ENCODE results near the gene SALL3.

SALL3 gene

GRCh38 chr18:79008356-79008940, 28.8 kb downstream of the SALL3 start:
- FAIRE-seq, result no peak

- no peak for FAIRE-seq
These were observed 31.2 kb downstream of the SALL3 start for GRCh38 chr18:79010802-79011201.

GRCh38 chr18:79011300-79011870, 31.8 kb downstream of the SALL3 start:
- no peak for FAIRE-seq

GRCh38 chr18:79013869-79014268, 34.3 kb downstream of the SALL3 start:
- no peak for FAIRE-seq

- FAIRE-seq, result no peak
These were observed 39.3 kb downstream of the SALL3 start for GRCh38 chr18:79018911-79019310.

GRCh38 chr18:79019881-79020280, 40.3 kb downstream of the SALL3 start:
- no peak for FAIRE-seq

- no peak for FAIRE-seq
These were observed 43.0 kb downstream of the SALL3 start for GRCh38 chr18:79022603-79023002.

- no peak for FAIRE-seq
These were observed 46.9 kb downstream of the SALL3 start for GRCh38 chr18:79026491-79026890.

- no peak for FAIRE-seq
These were observed 51.1 kb downstream of the SALL3 start for GRCh38 chr18:79030680-79031079.

GRCh38 chr18:79042276-79042675, 62.7 kb downstream of the SALL3 start:
- no peak for FAIRE-seq

GRCh38 chr18:79043288-79043687, 63.7 kb downstream of the SALL3 start:
- FAIRE-seq, result no peak

GRCh38 chr18:79046522-79046921, 66.9 kb downstream of the SALL3 start:
- FAIRE-seq, result no peak

- no peak for FAIRE-seq
These were observed 68.1 kb downstream of the SALL3 start for GRCh38 chr18:79047556-79048244.

- no peak for FAIRE-seq
These were observed 68.6 kb downstream of the SALL3 start for GRCh38 chr18:79048245-79048632.

- no peak for FAIRE-seq
These were observed 69.9 kb downstream of the SALL3 start for GRCh38 chr18:79049506-79049905.
